Measurements from ENCODE around the gene CLIP2.
"Not testable (repeated sequence)": the region's sequence is repeated elsewhere in the genome, so short reads cannot be mapped to it uniquely, and the experiment has no call there.

Gene CLIP2

DNA sequence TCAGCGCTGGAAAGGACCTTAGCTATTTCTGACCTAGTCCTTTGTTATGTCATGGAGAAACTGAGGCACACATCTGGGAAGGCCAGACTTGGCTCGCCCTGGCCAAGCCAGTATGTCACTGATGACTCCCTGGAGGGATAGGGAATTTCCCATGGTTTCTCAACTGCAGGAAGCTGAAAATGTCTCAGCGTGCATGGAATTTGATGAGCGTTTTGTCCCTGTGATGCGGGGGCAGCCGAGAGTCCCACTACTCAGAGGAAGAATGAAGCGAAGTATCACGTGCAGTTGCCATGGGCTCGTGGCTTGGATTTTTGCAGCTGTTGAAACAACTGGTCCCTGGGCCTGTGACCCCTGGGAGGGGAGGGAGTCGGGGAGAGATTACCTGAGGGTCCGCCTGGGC, 44.8 kb downstream of the CLIP2 start:
- Histone ChIP-seq H3K27ac (ENCODE audit: low read depth, low read length) (no peak overlapping the region), H3K27me3 (ENCODE audit: control insufficient read depth, insufficient read depth, low read length) (no peaks in the 10 kb centered on the region), H3K4me1 (ENCODE audit: control insufficient read depth, insufficient read depth, low read length) (no peaks in the 10 kb centered on the region), H3K4me3 (ENCODE audit: low read length) (no peak overlapping the region), H3K9ac (ENCODE audit: low read length) (no peak overlapping the region), H3K36me3 (ENCODE audit: control insufficient read depth, insufficient read depth, low read length) (peaks cover 4% of the 10 kb centered on the region)

DNA sequence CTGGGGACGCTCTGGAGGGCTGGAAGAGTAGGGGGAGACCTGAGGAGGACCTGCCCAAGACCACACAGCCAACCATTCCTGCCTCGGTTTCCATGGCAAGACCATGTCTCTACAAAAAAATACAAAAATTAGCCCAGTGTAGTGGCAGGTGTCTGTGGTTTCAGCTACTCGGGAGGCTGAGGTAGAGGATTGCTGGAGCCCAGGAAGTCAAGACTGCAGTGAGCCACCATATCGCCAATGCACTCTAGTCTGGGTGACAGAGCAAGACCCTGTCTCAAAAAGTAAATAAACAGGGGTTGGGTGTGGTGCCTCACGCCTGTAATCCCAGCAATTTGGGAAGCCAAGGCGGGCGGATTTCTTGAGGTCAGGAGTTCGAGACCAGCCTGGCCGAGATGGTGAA, 48.7 kb downstream of the CLIP2 start:
- Histone ChIP-seq H3K4me1 (ENCODE audit: control insufficient read depth, insufficient read depth, low read length) (no peaks in the 10 kb centered on the region), H3K27me3 (ENCODE audit: control insufficient read depth, insufficient read depth, low read length) (no peaks in the 10 kb centered on the region), H3K27ac (ENCODE audit: low read depth, low read length) (no peak overlapping the region), H3K36me3 (ENCODE audit: control insufficient read depth, insufficient read depth, low read length) (peaks cover 9% of the 10 kb centered on the region), H3K9ac (ENCODE audit: low read length) (no peak overlapping the region), H3K4me3 (ENCODE audit: low read length) (no peak overlapping the region)

DNA sequence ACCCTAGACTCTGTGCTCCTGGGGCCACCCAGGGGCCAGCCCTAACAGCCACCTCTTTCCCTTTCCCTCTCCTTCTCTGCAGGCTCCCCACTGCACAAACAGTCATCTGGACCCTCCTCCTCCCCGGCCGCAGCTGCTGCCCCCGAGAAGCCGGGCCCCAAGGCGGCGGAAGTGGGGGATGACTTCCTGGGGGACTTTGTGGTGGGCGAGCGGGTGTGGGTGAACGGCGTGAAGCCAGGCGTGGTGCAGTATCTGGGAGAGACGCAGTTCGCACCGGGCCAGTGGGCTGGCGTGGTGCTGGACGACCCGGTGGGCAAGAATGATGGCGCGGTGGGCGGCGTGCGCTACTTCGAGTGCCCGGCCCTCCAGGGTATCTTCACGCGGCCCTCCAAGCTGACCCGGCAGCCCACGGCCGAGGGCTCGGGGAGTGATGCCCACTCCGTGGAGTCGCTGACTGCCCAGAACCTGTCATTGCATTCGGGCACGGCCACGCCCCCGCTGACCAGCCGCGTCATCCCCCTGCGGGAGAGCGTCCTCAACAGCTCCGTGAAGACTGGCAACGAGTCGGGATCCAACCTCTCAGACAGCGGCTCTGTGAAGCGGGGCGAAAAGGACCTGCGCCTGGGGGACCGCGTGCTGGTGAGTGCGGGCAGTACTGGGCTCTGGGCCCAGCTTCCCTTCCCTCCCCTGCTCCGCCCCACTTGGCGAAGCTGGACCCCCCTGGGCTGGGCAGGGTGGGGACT, 49.3 kb downstream of the CLIP2 start:
- H3K4me1 ChIP-seq (ENCODE audit: control insufficient read depth, insufficient read depth, low read length), result no peaks in the 10 kb centered on the region
- peaks cover 9% of the 10 kb centered on the region for H3K36me3 ChIP-seq (ENCODE audit: control insufficient read depth, insufficient read depth, low read length)
- H3K27ac ChIP-seq (ENCODE audit: low read depth, low read length), result no peak overlapping the region
- H3K9ac ChIP-seq (ENCODE audit: low read length), result no peak overlapping the region
- no peaks in the 10 kb centered on the region for H3K27me3 ChIP-seq (ENCODE audit: control insufficient read depth, insufficient read depth, low read length)
- no peak overlapping the region for H3K4me3 ChIP-seq (ENCODE audit: low read length)

DNA sequence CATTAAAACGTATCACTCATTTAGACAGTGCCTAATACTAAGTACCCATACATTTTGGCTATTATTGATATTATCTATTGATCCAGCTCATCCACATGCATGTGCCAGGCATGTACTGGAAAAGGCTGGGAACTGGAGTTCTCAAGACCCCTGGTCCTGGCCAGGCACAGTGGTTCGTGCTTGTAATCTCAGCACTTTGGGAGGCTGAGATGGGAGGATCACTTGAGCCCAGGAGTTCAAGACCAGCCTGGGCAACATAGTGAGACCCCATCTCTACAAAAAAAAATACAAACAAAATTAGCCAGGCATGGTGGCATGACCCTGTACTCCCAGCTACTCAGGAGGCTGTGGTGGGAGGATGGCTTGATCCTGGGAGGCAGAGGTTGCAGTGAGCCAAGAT, 50.4 kb downstream of the CLIP2 start:
- H3K27me3 ChIP-seq (ENCODE audit: control insufficient read depth, insufficient read depth, low read length); H3K4me1 ChIP-seq (ENCODE audit: control insufficient read depth, insufficient read depth, low read length); H3K4me3 ChIP-seq (ENCODE audit: low read length); H3K9ac ChIP-seq (ENCODE audit: low read length); H3K36me3 ChIP-seq (ENCODE audit: control insufficient read depth, insufficient read depth, low read length); H3K27ac ChIP-seq (ENCODE audit: low read depth, low read length): not testable (repeated sequence)

DNA sequence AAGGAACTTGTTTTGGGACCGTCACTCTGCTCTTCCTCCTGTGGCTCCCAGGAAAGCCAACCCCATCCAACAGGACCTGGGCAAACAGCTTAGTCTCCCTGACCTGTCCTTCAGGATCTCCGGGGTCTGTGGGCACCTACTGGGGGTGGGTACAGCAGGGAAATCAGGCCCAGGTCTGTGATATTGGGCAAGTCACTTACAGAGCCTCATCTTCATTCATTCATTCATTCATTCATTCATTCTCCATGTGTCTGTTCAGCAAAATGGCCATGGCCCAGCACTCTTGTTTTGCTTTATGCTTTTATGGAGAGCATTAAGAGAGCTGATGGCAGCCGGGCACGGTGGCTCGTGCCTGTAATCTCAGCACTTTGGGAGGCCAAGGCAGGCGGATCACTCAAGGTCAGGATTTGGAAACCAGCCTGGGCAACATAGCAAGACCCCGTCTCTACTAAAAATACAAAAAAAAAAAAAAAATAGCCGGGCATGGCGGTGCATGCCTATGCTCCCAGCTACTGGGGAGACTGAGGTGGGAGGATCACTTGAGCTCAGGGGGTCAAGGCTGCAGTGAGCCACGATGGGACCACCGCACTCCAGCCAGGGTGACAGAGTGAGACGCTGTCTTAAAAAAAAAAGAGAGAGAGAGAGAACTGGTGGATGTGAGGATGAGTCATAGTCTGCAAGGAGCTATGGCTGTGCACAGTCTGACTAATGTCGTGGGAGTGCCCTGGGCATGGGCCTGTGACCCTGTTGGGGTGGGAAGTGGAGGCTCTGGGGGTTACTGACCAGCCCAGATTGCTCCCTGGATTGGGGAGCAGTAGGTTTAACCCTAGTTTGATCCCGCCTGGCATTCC, 54.3 kb downstream of the CLIP2 start:
- Histone ChIP-seq H3K4me3 (ENCODE audit: low read length) (no peak overlapping the region), H3K9ac (ENCODE audit: low read length) (no peak overlapping the region), H3K36me3 (ENCODE audit: control insufficient read depth, insufficient read depth, low read length) (peaks cover 9% of the 10 kb centered on the region), H3K27me3 (ENCODE audit: control insufficient read depth, insufficient read depth, low read length) (no peaks in the 10 kb centered on the region), H3K27ac (ENCODE audit: low read depth, low read length) (no peak overlapping the region), H3K4me1 (ENCODE audit: control insufficient read depth, insufficient read depth, low read length) (no peaks in the 10 kb centered on the region)

DNA sequence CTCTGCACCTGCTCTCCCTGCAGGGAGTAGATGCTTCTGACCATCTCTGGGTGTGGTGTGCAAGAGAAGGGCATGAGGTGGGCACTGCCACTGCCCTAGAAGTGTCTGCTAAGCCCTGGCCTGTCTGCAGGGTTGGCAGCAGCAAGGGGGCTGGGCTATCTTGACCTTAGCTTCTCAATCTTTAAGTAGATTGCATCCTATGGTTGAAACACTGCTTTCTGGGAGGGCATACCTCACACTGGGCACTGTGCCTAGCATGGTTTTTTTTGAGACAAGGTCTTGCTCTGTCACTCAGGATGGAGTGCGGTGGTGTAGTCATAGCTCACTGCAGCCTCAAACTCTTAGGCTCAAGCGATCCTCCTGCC, 54.9 kb downstream of the CLIP2 start:
- Histone ChIP-seq H3K27me3 (ENCODE audit: control insufficient read depth, insufficient read depth, low read length) (no peaks in the 10 kb centered on the region), H3K4me1 (ENCODE audit: control insufficient read depth, insufficient read depth, low read length) (no peaks in the 10 kb centered on the region), H3K4me3 (ENCODE audit: low read length) (no peak overlapping the region), H3K36me3 (ENCODE audit: control insufficient read depth, insufficient read depth, low read length) (peaks cover 5% of the 10 kb centered on the region), H3K9ac (ENCODE audit: low read length) (no peak overlapping the region), H3K27ac (ENCODE audit: low read depth, low read length) (no peak overlapping the region)

DNA sequence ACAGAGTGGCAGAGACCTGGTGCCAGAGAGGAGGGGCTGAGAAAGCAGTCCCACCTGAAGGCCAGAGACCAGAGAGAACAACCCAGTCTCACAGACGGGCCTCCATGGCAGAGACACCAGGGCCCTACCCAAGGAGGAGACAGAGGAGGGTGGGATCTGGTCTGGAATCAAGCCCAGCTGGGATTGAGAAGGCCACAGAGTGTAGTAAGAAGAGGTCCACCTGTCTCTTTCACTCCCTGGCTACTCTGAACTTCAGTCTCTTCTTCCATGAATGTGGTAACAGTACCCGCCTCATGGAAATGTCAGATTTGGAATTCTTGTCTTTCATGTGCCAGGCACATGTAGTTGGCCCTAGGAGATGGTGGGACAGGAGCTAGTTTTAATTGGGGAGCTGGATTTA, 55.6 kb downstream of the CLIP2 start:
- Histone ChIP-seq H3K36me3 (ENCODE audit: control insufficient read depth, insufficient read depth, low read length) (peaks cover 5% of the 10 kb centered on the region), H3K4me3 (ENCODE audit: low read length) (no peak overlapping the region), H3K9ac (ENCODE audit: low read length) (no peak overlapping the region), H3K4me1 (ENCODE audit: control insufficient read depth, insufficient read depth, low read length) (no peaks in the 10 kb centered on the region), H3K27ac (ENCODE audit: low read depth, low read length) (no peak overlapping the region), H3K27me3 (ENCODE audit: control insufficient read depth, insufficient read depth, low read length) (no peaks in the 10 kb centered on the region)

DNA sequence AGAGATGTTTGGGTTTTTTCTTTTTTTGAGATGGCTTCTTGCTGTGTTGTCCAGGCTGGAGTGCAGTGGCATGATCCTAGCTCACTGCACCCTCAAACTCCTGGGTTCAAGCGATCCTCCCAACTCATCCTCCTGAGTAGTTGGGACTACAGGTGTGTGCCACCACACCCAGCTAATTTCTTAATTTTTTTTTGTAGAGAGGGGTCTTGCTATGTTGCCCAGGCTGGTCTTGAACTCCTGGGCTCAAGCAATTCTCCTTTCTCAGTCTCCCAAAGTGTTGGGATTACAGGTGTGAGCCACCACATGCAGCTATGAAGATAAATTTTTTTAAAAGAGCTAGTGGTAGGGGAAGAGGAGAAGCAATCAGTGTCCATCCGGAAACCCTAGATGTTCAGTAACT, 56.8 kb downstream of the CLIP2 start:
- Histone ChIP-seq H3K36me3 (ENCODE audit: control insufficient read depth, insufficient read depth, low read length) (peaks cover 5% of the 10 kb centered on the region), H3K9ac (ENCODE audit: low read length) (no peak overlapping the region), H3K27me3 (ENCODE audit: control insufficient read depth, insufficient read depth, low read length) (no peaks in the 10 kb centered on the region), H3K4me3 (ENCODE audit: low read length) (no peak overlapping the region), H3K27ac (ENCODE audit: low read depth, low read length) (no peak overlapping the region), H3K4me1 (ENCODE audit: control insufficient read depth, insufficient read depth, low read length) (no peaks in the 10 kb centered on the region)

DNA sequence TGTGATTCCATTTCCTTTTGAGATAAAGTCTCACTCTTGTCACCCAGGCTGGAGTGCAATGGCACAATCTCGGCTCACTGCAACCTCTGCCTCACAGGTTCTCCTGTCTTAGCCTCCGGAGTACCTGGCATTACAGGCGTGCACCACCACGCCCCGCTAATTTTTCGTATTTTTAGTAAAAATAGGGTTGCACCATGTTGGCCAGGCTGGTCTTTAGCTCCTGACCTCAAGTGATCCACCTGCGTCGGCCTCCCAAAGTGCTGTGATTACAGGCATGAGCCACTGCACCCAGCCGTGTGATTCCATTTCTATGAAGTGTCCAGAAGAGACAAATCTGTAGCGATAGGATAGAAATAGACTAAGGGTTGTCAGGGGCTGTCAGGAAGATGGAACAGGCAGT, 60.4 kb downstream of the CLIP2 start:
- no peak overlapping the region for H3K4me3 ChIP-seq (ENCODE audit: low read length)
- no peak overlapping the region for H3K27ac ChIP-seq (ENCODE audit: low read depth, low read length)
- no peaks in the 10 kb centered on the region for H3K4me1 ChIP-seq (ENCODE audit: control insufficient read depth, insufficient read depth, low read length)
- no peaks in the 10 kb centered on the region for H3K27me3 ChIP-seq (ENCODE audit: control insufficient read depth, insufficient read depth, low read length)
- no peak overlapping the region for H3K9ac ChIP-seq (ENCODE audit: low read length)
- peaks cover 4% of the 10 kb centered on the region for H3K36me3 ChIP-seq (ENCODE audit: control insufficient read depth, insufficient read depth, low read length)

DNA sequence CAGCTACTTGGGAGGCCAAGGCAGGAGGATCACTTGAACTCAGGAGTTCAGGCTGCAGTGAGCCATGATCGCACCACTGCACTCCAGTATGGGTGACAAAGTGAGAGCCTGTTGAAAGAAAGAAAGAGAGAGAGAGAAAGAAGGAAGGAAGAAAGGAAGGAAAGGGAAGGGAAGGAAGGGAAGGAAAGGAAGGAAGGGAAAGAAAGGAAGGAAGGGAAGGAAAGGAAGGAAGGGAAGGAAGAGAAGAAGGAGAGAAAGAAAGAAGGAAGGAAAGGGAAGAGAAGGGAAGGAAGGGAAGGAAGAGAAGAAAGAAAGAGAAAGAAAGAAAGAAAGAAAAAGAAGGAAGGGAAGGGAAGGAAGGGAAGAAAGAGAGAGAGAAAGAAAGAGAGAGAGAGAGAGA, 61.5 kb downstream of the CLIP2 start:
- Histone ChIP-seq H3K9ac (ENCODE audit: low read length) (no peak overlapping the region), H3K27me3 (ENCODE audit: control insufficient read depth, insufficient read depth, low read length) (no peaks in the 10 kb centered on the region), H3K36me3 (ENCODE audit: control insufficient read depth, insufficient read depth, low read length) (peaks cover 4% of the 10 kb centered on the region), H3K27ac (ENCODE audit: low read depth, low read length) (no peak overlapping the region), H3K4me1 (ENCODE audit: control insufficient read depth, insufficient read depth, low read length) (no peaks in the 10 kb centered on the region), H3K4me3 (ENCODE audit: low read length) (no peak overlapping the region)

DNA sequence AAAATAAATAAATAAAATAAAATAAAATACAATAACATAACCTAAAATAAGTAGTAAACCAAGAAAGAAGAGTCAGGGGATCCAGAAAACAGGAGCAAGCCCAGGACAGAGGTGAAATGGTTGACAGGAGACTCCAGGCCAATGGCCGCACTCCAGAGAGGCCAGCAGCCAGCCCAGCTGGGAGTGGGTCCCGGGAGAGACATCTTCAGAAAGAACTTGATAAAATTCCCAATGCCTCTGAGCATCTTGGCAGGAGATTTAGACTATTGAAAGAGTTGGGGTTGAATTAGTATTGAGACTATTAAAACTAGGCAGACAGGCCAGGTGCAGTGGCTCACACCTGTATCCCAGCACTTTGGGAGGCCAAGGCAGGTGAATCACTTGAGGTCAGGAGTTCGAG, 62.6 kb downstream of the CLIP2 start:
- no peak overlapping the region for H3K9ac ChIP-seq (ENCODE audit: low read length)
- no peak overlapping the region for H3K4me3 ChIP-seq (ENCODE audit: low read length)
- no peaks in the 10 kb centered on the region for H3K4me1 ChIP-seq (ENCODE audit: control insufficient read depth, insufficient read depth, low read length)
- H3K27me3 ChIP-seq (ENCODE audit: control insufficient read depth, insufficient read depth, low read length), result no peaks in the 10 kb centered on the region
- peaks cover 10% of the 10 kb centered on the region for H3K36me3 ChIP-seq (ENCODE audit: control insufficient read depth, insufficient read depth, low read length)
- no peak overlapping the region for H3K27ac ChIP-seq (ENCODE audit: low read depth, low read length)

DNA sequence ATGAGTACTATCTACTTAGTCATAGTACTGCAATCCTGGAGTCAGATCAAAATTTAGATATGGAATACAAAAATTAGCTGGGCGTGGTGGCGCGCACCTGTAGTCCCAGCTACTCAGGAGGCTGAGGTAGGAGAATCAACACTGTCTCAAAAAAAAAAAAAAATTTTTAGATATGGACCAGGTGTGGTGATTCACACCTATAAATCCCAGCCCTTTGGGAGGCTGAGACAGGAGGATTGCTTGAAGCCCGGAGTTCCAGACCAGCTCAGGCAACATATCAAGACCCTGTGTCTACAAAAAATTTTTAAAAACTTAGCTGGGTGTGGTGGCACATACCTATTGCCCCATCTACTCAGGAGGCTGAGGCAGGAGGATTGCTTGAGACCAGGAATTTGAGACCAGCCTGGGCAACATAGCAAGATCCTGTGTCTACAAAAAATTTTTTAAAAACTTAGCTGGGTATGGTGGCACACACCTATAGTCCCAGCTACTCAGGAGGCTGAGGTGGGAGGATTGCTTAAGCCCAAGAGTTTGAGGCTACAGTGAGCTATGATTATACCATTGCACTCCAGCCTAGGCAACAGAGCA, 63.4 kb downstream of the CLIP2 start:
- H3K27me3 ChIP-seq (ENCODE audit: control insufficient read depth, insufficient read depth, low read length); H3K4me3 ChIP-seq (ENCODE audit: low read length); H3K9ac ChIP-seq (ENCODE audit: low read length); H3K27ac ChIP-seq (ENCODE audit: low read depth, low read length); H3K4me1 ChIP-seq (ENCODE audit: control insufficient read depth, insufficient read depth, low read length): not testable (repeated sequence)
- H3K36me3 ChIP-seq (ENCODE audit: control insufficient read depth, insufficient read depth, low read length), result peaks cover 17% of the 10 kb centered on the region

Measured in rectal smooth muscle tissue (tissue), 1 donor.